Measurements from ENCODE around the gene EXOSC6.
A peak's percentile ranks its signal among the peaks of the same experiment; 100 is the strongest.
"Not testable (repeated sequence)": the region's sequence is repeated elsewhere in the genome, so short reads cannot be mapped to it uniquely, and the experiment has no call there.

EXOSC6 gene

DNA sequence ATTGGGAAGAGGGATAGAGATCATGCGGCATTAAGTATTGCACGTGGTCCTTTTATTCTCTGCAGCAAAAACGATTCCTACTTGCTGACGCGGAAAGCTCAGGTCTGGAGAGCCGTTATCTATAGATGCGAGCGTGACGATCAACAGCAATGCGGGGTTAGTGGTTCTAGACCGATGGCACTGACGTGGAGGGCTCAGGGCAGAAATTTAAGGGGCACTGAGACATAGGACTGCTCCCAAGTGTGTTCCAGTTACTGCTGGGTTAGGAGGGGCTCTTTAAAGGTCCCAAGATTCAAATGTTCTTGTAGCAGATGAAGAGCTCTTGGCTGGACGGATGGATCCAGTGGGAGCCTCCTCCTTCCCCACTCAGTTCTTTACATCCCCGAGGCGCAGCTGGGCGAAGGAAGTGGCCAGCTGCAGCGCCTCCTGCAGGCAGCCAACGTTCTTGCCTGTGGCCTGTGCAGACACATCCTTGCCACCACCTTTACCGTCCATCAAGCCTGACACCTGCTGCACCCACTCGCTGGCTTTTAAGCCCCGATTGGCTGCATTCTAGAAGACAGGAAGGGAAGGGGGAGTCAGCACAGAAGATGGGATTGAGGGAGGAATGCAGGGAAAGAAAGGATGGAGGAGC is 732 bp upstream of the EXOSC6 start:
- Histone ChIP-seq H3K4me1 (ENCODE audit: control insufficient read depth in 2 of 2, insufficient read depth in 1 of 2, low read depth in 1 of 2, low read length in 2 of 2) (peaks cover 0 to 2% of the 10 kb centered on the region in 2 donors), H2BK5ac (ENCODE audit: low read length) (no peak overlapping the region), H3K9me3 (replicated peaks in 1 of 2; ENCODE audit: control insufficient read depth in 2 of 2, insufficient read depth in 1 of 2, low read depth in 1 of 2, low read length in 2 of 2) (no peaks in the 10 kb centered on the region), H2BK120ac (ENCODE audit: low read depth, low read length) (no peak overlapping the region), H2AK5ac (ENCODE audit: low read depth, low read length) (no peak overlapping the region), H2BK12ac (ENCODE audit: low read length) (no peak overlapping the region), H3K79me1 (ENCODE audit: low read depth, low read length) (peaks cover 11% of the 10 kb centered on the region), H3K9ac (ENCODE audit: low read depth, low read length, poor library complexity) (no peak overlapping the region), H3K4ac (ENCODE audit: low read length) (no peak overlapping the region), H3K4me3 (ENCODE audit: low read length in 2 of 2) (no peak overlapping the region), H3K36me3 (replicated peaks in 1 of 2; ENCODE audit: control insufficient read depth in 2 of 2, insufficient read depth in 2 of 2, low read length in 2 of 2) (peaks cover 43 to 74% of the 10 kb centered on the region in 2 donors), H3K18ac (ENCODE audit: low read length) (no peak overlapping the region), H4K8ac (ENCODE audit: low read depth, low read length) (peak overlapping the region; percentile 26), H3K27ac (replicated peaks; ENCODE audit: low read length) (peak overlapping the region; percentile 5), H2BK15ac (ENCODE audit: low read length) (no peak overlapping the region), H2AFZ (ENCODE audit: low read length) (no peak overlapping the region), H3K14ac (ENCODE audit: low read length) (no peak overlapping the region), H3K23ac (ENCODE audit: low read depth, low read length, poor library complexity) (no peak overlapping the region), H4K91ac (ENCODE audit: low read depth, low read length, poor library complexity) (no peak overlapping the region), H3K27me3 (ENCODE audit: control insufficient read depth in 3 of 3, insufficient read depth in 3 of 3, low read depth in 1 of 3, low read length in 3 of 3) (no peaks in the 10 kb centered on the region), H3K4me2 (ENCODE audit: insufficient read depth, low read length, poor library complexity, severe bottlenecking) (no peak overlapping the region)
- DNase-seq (ENCODE audit: low spot score) = peak; percentile 12
- no CpG with 5 or more reads among the region's 21 CpGs for WGBS, 2 donors (ENCODE audit: extremely low coverage in 2 of 2, insufficient read length in 2 of 2, insufficient replicate concordance in 1 of 2)

DNA sequence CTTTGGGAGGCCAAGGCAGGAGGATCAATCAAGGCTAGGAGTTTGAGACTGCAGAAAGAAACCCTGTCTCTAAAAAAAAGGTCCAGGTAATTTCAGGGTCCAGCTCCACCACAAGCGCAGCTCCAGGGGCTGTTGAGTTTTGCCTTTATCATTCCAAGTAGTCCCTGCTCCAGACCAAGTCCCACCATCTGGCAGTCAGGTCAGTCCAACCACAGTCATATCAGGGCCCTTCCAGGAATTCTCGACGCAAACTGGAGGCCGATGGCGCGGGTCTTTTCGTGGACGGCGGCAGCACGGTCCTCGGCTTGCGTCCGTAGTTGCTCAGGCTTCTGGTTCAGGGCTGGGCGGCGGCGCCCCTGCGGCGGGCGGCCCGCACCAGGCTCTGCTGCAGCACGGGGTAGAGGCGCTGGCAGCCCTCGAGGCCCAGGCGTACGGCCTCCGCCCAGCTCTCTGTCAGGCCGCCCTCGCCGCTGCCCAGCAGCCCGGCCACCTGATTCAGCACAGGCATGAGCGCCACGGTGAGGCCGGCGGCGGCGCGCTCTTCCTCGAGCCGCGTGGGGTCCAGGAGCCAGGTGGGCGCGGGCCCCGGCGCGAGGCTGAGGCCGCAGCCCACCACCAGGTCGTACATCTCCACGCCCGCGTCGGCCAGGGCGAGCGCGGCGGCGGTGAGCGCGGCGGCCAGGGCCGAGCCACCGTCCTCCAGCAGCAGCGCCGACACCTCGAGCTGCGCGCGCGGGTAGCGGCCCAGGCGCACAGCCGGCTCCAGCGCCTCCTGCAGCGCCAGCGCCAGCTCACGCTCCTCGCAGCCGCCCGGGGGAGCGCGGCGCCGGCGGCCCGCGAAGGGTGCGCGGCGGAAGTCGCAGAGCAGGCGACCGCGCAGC is 752 bp downstream of the EXOSC6 start:
- Histone ChIP-seq H2BK120ac (ENCODE audit: low read depth, low read length) (no peak overlapping the region), H3K4ac (ENCODE audit: low read length) (peak overlapping the region; percentile 53), H2AFZ (ENCODE audit: low read length) (peak overlapping the region; percentile 64), H3K4me1 (ENCODE audit: control insufficient read depth in 2 of 2, insufficient read depth in 1 of 2, low read depth in 1 of 2, low read length in 2 of 2) (peaks cover 0 to 2% of the 10 kb centered on the region in 2 donors), H2BK12ac (ENCODE audit: low read length) (peak overlapping the region; percentile 46), H4K8ac (ENCODE audit: low read depth, low read length) (no peak overlapping the region), H4K91ac (ENCODE audit: low read depth, low read length, poor library complexity) (no peak overlapping the region), H3K36me3 (replicated peaks in 1 of 2; ENCODE audit: control insufficient read depth in 2 of 2, insufficient read depth in 2 of 2, low read length in 2 of 2) (peaks cover 34 to 61% of the 10 kb centered on the region in 2 donors), H3K14ac (ENCODE audit: low read length) (peak overlapping the region; percentile 56), H2AK5ac (ENCODE audit: low read depth, low read length) (peak overlapping the region; percentile 46), H3K4me2 (ENCODE audit: insufficient read depth, low read length, poor library complexity, severe bottlenecking) (peak overlapping the region; percentile 87), H2BK5ac (ENCODE audit: low read length) (peak overlapping the region; percentile 87), H3K18ac (ENCODE audit: low read length) (peak overlapping the region; percentile 89), H3K27ac (replicated peaks; ENCODE audit: low read length) (peak overlapping the region; percentile 92), H3K79me1 (ENCODE audit: low read depth, low read length) (peaks cover 11% of the 10 kb centered on the region), H3K23ac (ENCODE audit: low read depth, low read length, poor library complexity) (peak overlapping the region; percentile 89), H2BK15ac (ENCODE audit: low read length) (no peak overlapping the region), H3K27me3 (ENCODE audit: control insufficient read depth in 3 of 3, insufficient read depth in 3 of 3, low read depth in 1 of 3, low read length in 3 of 3) (no peaks in the 10 kb centered on the region), H3K4me3 (ENCODE audit: low read length in 2 of 2) (peak overlapping the region; percentile 78 to 100), H3K9ac (ENCODE audit: low read depth, low read length, poor library complexity) (peak overlapping the region; percentile 99), H3K9me3 (replicated peaks in 1 of 2; ENCODE audit: control insufficient read depth in 2 of 2, insufficient read depth in 1 of 2, low read depth in 1 of 2, low read length in 2 of 2) (no peaks in the 10 kb centered on the region)
- peak; percentile 45 for DNase-seq (ENCODE audit: low spot score)
- no CpG with 5 or more reads among the region's 92 CpGs for WGBS, 2 donors (ENCODE audit: extremely low coverage in 2 of 2, insufficient read length in 2 of 2, insufficient replicate concordance in 1 of 2)

DNA sequence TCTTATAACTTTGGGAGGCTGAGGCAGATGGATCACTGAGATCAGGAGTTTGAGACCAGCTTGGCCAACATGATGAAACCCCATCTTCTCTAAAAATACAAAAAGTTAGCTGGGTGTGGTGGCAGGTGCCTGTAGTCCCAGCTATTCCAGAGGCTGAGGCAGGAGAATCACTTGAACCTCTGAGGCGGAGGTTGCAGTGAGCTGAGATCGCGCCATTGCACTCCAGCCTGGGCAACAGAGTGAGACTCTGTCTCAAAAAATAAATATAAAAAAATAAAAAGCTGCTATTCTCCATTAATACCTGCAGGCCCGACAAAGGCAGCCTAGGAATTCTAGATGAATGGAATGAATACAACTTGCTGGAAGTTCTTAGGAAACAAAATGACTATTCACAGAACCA is 2.0 kb downstream of the EXOSC6 start:
- not testable (repeated sequence) for H3K27ac ChIP-seq (replicated peaks; ENCODE audit: low read length); H3K18ac ChIP-seq (ENCODE audit: low read length); H2BK15ac ChIP-seq (ENCODE audit: low read length); H3K79me1 ChIP-seq (ENCODE audit: low read depth, low read length); H2BK120ac ChIP-seq (ENCODE audit: low read depth, low read length); H3K14ac ChIP-seq (ENCODE audit: low read length); DNase-seq (ENCODE audit: low spot score); H3K4me2 ChIP-seq (ENCODE audit: insufficient read depth, low read length, poor library complexity, severe bottlenecking); H3K4me1 ChIP-seq (ENCODE audit: control insufficient read depth in 2 of 2, insufficient read depth in 1 of 2, low read depth in 1 of 2, low read length in 2 of 2); H3K27me3 ChIP-seq (ENCODE audit: control insufficient read depth in 3 of 3, insufficient read depth in 3 of 3, low read depth in 1 of 3, low read length in 3 of 3); H4K8ac ChIP-seq (ENCODE audit: low read depth, low read length); H2AFZ ChIP-seq (ENCODE audit: low read length); H3K4me3 ChIP-seq (ENCODE audit: low read length in 2 of 2); H3K4ac ChIP-seq (ENCODE audit: low read length); H3K23ac ChIP-seq (ENCODE audit: low read depth, low read length, poor library complexity); H4K91ac ChIP-seq (ENCODE audit: low read depth, low read length, poor library complexity); H3K9me3 ChIP-seq (replicated peaks in 1 of 2; ENCODE audit: control insufficient read depth in 2 of 2, insufficient read depth in 1 of 2, low read depth in 1 of 2, low read length in 2 of 2); H2BK12ac ChIP-seq (ENCODE audit: low read length); H2AK5ac ChIP-seq (ENCODE audit: low read depth, low read length); H3K9ac ChIP-seq (ENCODE audit: low read depth, low read length, poor library complexity); H2BK5ac ChIP-seq (ENCODE audit: low read length)
- H3K36me3 ChIP-seq (replicated peaks in 1 of 2; ENCODE audit: control insufficient read depth in 2 of 2, insufficient read depth in 2 of 2, low read length in 2 of 2) = peaks cover 25 to 48% of the 10 kb centered on the region in 2 donors
- WGBS, 2 donors (ENCODE audit: extremely low coverage in 2 of 2, insufficient read length in 2 of 2, insufficient replicate concordance in 1 of 2) = no CpG with 5 or more reads among the region's 4 CpGs

DNA sequence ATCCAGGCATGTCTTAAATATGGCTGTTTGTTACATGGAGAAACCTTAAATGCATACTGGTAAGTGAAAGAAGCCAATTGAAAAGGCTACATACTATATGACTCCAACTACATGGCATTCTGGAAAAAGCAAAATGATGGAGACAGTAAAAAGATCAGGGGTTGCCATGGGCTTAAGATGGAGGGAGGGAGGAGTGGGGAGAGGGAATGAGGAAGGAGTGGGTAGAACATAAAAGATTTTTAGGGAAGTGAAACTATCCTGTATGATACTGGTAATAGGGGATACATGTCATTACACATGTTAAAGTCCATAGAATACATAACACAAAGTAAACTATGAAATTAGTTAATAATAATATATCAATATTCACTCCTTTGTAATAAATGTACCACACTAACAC is 13.0 kb downstream of the EXOSC6 start:
- H3K27me3 ChIP-seq (ENCODE audit: control insufficient read depth in 3 of 3, insufficient read depth in 3 of 3, low read depth in 1 of 3, low read length in 3 of 3); H2BK5ac ChIP-seq (ENCODE audit: low read length); DNase-seq (ENCODE audit: low spot score); H3K14ac ChIP-seq (ENCODE audit: low read length); H3K9ac ChIP-seq (ENCODE audit: low read depth, low read length, poor library complexity); H3K4me3 ChIP-seq (ENCODE audit: low read length in 2 of 2); H3K79me1 ChIP-seq (ENCODE audit: low read depth, low read length); H2BK12ac ChIP-seq (ENCODE audit: low read length); H3K9me3 ChIP-seq (replicated peaks in 1 of 2; ENCODE audit: control insufficient read depth in 2 of 2, insufficient read depth in 1 of 2, low read depth in 1 of 2, low read length in 2 of 2); H3K4me2 ChIP-seq (ENCODE audit: insufficient read depth, low read length, poor library complexity, severe bottlenecking); H3K18ac ChIP-seq (ENCODE audit: low read length); H3K23ac ChIP-seq (ENCODE audit: low read depth, low read length, poor library complexity); H3K4me1 ChIP-seq (ENCODE audit: control insufficient read depth in 2 of 2, insufficient read depth in 1 of 2, low read depth in 1 of 2, low read length in 2 of 2); H4K91ac ChIP-seq (ENCODE audit: low read depth, low read length, poor library complexity); H3K27ac ChIP-seq (replicated peaks; ENCODE audit: low read length); H2AFZ ChIP-seq (ENCODE audit: low read length); H3K4ac ChIP-seq (ENCODE audit: low read length); H2BK120ac ChIP-seq (ENCODE audit: low read depth, low read length); H3K36me3 ChIP-seq (replicated peaks in 1 of 2; ENCODE audit: control insufficient read depth in 2 of 2, insufficient read depth in 2 of 2, low read length in 2 of 2); H4K8ac ChIP-seq (ENCODE audit: low read depth, low read length); H2BK15ac ChIP-seq (ENCODE audit: low read length); H2AK5ac ChIP-seq (ENCODE audit: low read depth, low read length): not testable (repeated sequence)

Data from neuronal stem cell (in vitro differentiated cells).